GM19438 (cell line): Measurements from ENCODE around the gene MYO9B.

ENCODE experiments used
- ATAC-seq: cut with Tn5 transposase; IDR thresholded peaks from one replicate; pipeline ENCODE4 v1.9.1; 2021; ENCODE audit warnings: low read depth; ENCODE audit not compliant: unreplicated experiment

MYO9B gene, protein sequence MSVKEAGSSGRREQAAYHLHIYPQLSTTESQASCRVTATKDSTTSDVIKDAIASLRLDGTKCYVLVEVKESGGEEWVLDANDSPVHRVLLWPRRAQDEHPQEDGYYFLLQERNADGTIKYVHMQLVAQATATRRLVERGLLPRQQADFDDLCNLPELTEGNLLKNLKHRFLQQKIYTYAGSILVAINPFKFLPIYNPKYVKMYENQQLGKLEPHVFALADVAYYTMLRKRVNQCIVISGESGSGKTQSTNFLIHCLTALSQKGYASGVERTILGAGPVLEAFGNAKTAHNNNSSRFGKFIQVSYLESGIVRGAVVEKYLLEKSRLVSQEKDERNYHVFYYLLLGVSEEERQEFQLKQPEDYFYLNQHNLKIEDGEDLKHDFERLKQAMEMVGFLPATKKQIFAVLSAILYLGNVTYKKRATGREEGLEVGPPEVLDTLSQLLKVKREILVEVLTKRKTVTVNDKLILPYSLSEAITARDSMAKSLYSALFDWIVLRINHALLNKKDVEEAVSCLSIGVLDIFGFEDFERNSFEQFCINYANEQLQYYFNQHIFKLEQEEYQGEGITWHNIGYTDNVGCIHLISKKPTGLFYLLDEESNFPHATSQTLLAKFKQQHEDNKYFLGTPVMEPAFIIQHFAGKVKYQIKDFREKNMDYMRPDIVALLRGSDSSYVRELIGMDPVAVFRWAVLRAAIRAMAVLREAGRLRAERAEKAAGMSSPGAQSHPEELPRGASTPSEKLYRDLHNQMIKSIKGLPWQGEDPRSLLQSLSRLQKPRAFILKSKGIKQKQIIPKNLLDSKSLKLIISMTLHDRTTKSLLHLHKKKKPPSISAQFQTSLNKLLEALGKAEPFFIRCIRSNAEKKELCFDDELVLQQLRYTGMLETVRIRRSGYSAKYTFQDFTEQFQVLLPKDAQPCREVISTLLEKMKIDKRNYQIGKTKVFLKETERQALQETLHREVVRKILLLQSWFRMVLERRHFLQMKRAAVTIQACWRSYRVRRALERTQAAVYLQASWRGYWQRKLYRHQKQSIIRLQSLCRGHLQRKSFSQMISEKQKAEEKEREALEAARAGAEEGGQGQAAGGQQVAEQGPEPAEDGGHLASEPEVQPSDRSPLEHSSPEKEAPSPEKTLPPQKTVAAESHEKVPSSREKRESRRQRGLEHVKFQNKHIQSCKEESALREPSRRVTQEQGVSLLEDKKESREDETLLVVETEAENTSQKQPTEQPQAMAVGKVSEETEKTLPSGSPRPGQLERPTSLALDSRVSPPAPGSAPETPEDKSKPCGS (N-terminal part only)

DNA sequence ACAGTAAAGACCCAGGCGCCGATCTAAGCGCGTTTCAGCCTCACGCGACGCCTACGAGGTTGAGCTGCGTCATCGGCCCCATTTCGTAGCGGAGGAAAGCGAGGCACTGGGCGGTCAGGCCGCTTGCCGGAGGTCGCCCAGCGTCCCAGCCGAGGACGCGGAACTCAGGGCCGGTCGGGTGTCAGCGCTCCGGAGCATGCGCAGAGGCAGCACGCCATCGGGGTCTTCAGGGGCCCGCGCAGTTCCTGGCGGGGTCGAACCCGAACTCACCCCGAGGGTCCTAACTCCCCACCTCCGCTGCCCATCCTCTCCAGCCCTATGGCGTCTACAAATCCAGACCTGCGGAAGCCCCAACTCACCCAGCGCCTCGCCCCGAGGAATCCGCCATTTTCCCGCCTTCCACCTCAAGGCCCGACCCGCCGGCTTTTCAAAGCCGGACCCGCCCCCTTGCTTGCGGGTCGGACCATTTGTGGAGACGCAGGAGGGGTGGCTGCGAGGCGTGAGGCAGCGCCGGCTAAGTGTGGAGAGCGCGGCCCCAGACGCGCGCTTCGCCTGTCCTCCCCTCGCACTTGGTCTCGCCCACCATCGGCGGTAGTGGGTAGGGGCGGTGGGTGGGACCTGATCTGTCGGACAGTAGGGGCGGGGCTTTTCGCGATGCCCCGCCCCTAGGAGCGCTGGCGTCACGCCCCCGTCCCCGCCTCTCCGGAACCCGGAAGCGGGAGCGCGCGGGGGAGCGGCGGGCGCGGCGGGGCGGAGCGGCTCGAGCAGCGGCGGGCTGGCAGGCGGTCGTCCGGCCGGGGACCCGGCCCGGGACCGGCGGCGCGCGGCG, at the start of gene MYO9B, which contains the start of gene HAUS8:
MYO9B (plus strand) TSS at position 743 of the 829 bp plus-strand sequence. CDS start 25,941 bp downstream, outside the sequence.
HAUS8 (minus strand) TSS at position 418 of the 829 bp plus-strand sequence; CDS start at position 388, 30 bp downstream.
- ATAC-seq = peak; percentile 68

DNA sequence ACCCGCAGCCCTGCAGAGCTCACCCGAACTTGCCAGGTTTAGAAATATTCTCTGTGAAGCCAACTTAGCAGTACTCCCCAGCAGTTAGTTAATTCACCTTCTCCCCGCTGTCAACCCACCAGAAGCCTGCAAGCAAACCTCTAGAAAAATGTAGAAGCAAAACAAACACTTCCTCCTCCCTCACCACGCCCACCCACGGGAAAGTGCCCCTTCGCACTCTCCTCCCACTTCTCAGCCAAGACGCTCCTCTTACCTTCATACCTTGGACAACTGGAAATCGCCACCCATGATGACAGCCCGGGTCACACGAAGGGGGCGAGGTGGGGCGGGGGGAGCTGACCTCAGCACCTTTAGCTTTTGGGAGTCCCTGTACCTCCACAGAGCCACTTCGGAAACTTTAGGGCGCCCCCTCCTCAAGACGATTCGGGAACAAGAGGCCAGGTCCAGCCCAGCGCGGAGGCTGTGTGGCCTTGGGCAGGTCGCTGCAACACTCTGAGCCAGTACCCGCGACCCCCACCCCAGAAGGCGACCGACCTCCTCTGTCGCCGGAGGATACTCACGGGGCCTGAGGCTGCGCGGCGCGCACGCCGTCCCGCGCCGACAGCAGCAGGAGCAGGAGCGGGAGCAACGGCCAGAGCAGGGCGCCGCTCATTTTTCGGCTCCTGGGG, 49.5 kb upstream of the MYO9B start:
- ATAC-seq = no peak

DNA sequence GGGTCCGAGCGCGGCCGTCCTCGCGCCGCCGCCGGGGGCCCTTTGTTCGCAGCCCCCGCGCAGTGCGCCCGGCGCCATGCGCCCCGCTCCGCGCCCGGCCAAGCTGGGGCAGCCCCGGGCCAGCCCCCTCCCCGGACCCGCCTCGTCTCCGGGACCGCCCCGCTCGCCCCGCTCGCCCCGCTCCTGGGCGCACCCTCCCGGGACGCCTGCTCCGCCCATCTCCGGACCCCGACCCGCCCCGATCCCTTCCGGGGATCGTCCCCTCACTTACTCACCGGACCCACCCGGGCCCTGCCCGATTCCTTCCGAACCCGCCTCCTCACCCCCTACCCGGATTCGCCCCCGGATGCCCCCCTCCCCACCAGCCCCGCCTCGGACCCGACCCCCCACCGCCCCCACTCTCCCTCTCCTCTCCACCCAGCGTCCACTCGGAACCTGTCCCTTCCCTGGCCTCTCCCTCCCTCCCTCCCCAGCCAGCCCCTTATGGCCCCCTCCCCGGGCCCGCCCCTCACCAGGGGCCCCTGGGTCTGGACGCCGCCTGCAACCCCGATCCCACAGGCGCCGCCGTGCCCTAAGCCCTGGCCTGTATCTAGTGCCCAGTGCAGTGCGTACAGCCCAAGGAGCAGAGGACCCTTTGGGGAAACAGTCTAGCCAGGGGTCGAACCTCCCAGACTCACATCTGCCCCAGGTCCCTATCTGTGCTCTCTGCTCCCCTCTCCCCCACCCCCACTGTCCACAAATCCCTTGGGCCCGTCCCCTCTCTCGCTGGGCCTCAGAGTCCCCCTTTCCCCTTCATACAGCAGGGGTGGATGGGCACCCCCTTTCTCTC, 48.7 kb upstream of the MYO9B start, which contains the start of gene CPAMD8:
CPAMD8 (minus strand) TSS at position 105 of the 829 bp plus-strand sequence. CDS start 168 bp downstream, outside the sequence.
- ATAC-seq = no peak

DNA sequence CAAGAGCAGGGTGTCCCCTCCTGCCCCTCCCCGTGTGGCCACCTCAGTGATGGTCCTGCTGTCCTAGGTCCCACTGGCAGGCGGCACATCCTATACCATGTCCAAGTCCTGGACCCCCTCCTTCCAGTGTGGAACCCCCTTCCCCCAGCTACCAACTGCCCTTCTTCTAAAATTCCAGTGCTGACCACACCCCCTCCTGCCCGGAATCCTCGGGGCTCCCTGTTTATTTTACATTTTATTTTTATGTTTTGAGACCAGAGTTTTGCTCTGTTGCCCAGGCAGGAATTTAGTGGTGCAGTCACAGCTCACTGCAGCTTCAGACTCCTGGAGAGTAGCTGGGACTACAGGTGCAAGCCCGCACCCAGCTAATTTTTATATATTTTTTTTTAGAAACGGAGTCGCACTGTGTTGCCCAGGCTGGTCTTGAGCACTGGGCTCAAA, 48.0 kb upstream of the MYO9B start:
- no peak for ATAC-seq

DNA sequence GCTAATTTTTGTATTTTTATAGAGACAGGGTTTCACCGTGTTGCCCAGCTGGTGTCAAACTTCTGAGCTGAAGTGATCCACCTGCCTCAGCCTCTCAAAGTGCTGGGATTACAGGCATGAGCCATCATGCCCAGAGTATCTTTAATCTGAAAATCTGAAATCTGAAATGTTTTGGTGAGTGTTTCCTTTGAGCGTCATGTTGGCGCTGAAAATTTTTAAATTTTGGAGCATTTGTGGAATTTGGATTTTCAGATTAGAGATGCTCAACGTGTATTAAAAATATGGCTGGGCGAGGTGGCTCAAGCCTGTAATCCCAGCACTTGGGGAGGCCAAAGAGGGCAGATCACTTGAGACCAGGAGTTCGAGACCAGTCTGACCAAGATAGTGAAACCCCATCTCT, 43.8 kb upstream of the MYO9B start:
- ATAC-seq = no peak

DNA sequence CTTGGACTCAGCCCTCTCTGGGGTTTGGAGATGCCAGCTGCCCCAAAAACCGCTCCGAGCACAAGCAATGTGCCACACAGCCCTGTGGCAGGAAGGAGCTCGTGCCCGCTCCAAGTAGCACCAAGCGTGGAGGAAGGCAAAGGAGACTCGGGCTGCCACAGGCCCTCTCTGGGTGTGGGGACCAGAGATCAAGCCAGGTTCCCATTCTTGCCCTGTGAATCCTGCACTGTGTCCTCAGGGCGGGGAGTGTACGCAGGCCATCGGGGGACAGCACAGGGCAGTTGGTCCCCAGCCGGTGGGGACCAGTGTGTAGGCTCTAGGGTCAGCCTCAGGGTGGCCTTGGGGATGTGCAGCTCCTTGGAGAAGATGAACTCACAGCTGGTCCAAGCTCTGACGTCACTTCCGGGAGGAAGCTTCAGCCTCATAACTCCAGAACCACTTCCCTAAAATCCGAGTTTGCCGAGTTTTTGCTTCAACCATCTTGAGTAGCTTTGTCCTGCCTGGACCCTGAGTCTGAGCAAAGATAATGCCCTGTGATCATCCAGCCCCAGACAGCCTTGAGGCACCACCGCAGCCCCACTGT, 39.6 kb upstream of the MYO9B start:
- no peak for ATAC-seq

DNA sequence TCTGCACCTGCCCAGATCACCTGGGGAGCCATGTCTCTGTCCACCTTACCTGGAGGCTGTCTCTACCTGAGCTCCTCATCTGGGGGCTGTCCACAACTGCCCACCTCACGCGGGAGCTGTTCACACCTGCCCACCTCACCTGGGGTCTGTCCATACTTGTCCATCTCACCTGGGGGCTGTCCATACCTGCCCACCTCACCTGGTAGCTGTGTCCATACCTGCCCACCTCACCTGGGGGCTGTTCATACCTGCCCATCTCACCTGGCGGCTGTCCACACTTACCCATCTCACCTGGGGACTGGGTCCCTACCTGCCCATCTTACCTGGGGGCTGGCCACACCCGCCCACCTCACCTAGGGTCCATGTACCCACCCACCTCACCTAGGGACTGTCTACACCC, 38.9 kb upstream of the MYO9B start:
- ATAC-seq = no peak

DNA sequence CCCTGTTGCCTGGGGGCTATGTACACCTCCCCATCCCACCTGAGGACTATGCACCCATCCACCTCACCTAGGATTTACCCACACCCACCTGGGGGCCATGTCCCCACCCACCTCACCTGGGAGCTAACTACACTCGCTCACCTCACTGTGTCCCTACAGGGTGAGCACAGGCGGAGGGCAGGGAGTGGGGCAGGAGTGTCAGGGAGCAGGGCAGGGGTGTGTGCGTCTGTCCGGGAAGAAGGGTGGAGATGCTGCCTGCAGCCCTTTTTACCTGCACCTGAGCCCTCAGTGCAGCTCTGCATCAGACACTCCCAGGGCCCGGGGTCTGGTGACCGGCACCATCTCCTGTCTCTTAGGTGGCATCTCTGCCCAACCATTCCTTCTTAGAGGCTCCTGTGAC, 38.4 kb upstream of the MYO9B start:
- no peak for ATAC-seq

DNA sequence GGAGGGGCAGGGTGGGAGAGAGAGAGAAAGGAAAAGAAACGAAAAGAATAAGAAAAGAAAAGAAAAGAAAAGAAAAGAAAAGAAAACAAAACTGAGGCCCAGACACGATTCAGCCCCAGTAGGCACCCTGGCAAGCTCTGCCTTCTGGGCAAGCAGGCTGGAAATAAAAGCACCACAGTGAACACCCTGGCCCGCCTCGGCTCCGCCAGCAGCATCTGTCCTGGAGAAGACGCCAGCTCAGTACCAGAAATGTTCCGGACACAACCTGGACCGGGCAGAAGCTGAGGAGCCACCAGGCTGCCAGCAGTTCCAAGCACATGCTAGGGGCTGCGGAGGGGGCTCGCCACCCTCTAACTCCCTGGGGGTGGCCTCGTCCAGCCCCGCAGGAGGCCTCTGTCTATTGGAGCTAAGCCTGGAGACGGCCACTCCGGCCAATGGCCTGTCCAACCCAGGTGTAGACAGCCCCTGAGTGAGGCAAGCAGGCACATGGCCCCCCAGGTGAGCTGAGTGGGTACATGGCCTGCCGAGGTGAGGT, 37.5 kb upstream of the MYO9B start:
- no peak for ATAC-seq

DNA sequence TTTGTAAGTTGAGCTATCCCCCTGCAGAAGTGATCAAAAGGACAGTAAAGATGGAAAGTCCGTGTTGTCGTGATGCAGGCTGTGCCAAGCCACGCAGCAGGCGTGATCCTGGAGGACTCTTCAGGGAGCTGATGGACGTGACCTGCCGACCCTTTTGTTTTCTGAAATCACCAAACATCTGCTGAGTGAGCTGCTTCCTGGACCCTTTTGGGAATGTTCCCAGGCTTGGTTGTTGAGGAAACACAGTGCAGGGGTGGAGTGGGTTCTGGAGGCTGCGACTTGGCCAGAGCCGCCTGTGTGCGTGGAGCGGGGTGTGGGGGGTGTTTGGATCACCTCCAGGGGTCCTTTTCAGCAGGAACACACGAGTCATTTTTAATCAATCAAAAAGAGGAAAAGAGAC, 33.6 kb upstream of the MYO9B start:
- ATAC-seq = no peak

DNA sequence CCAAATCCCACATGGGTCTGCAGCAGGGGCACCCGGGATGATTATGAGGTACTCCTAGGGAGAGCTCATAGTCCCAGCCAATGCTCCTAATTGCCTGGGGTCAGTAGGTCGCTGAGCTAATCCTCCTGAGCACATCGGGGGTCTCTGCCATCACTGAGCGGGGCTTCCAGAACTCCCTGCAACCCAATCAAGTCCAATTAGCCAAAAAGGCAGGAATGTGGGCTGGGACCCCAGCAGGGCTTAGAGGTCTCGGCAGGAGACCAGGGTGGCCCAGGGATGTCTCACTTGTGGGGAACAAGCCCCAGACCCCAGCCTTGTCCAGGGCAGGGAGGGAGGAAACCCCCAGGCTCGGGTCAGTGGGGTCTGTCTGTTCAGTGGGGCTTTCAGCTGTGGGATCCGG, 31.8 kb upstream of the MYO9B start:
- no peak for ATAC-seq

DNA sequence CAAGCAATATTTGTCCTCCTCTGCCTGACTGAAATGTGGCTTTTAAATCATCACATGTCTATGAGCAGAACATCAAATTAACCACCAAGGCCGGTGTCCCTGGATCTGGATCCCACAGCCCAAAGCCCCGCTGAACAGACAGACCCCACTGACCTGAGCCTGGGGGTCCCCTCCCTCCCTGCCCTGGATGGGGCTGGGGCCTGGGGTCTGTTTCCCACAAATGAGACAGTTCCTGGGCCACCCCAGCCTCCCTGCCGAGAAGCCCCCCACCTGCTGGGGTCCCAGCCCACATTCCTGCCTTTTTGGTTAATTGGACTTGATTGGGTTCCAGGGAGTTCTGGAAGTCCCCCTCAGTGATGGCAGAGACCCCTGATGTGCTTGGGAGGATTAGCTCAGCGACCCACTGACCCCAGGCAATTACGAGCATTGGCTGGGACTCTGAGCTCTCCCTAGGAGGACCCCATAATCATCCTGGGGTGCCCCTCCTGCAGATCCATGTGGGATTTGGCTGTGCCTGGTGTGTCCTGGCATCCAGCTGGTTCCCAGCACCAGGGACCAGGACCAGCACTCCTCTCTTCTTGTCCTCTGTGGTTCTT, 29.6 kb upstream of the MYO9B start:
- no peak for ATAC-seq

DNA sequence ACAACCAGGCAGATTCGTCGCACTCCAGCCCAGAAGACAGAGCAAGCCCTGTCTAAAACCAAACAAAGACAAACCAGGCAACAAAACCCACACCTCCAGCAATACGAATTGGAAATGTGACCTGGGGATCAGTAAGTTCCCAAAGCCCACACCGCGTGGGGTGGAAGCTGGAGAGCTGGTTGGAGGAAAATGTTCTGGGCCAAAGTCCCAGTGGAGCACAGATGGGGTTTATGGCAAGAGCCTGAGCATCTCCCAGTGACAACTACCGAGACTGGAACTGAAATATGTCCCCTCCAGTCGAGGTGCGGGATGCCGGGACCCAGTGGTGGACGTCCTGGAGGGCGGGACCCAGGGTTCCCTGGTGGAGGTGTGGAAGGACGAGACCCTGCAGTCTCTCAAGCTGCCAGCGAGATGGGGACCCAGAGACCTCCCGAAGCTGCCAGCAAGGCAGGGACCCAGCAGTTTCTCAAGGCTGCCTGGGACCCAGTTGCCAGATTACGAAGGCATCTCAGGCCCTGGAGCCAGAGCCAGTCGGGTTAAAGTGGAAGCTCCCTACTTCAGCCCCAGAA, 26.6 kb upstream of the MYO9B start:
- no peak for ATAC-seq

DNA sequence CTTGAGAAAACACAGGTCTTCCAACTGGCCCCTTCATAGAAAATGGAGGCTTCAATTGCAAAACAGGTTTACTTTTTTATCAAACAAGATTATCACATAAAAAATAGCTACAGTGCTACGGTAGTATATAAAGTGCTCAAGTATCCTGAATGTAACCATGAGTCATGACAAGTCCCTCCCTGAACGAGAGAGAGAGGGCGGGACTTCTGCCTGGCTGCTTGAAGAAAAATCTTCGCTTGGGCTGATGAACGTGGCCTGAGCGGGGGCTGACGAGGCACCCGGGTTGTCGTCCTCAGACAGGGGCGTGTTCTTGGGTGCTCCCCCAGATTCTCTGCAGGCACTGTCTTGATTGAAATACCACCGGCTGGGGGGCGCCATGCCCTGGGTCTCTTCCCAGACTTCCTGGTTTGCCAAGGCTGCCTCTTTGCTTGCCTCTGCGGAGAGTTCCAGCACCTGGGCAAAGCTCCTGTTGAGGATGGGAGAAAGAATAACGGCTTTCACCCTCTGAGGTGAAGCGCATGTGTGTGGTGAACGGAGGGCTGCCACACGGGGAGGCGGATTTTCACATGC, 25.8 kb upstream of the MYO9B start:
- ATAC-seq = no peak

DNA sequence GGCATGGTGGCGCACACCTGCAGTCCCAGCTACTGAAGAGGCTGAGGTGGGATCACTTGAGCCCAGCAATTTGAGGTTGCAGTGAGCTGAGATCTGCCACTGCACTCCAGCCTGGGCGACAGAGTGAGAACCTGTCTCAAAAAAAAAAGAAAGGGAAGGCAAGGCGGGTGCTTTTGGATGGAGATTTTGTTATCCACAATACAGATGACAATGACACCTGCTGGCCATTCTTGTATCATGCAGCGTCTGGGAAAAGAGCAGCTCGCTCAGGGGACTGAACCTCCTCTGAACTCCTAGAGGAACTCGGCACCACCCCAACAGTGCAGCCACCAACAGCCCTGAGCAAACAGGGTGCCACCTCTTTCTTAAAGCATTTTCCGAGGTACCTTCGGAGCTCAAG, 23.1 kb upstream of the MYO9B start:
- ATAC-seq = no peak

DNA sequence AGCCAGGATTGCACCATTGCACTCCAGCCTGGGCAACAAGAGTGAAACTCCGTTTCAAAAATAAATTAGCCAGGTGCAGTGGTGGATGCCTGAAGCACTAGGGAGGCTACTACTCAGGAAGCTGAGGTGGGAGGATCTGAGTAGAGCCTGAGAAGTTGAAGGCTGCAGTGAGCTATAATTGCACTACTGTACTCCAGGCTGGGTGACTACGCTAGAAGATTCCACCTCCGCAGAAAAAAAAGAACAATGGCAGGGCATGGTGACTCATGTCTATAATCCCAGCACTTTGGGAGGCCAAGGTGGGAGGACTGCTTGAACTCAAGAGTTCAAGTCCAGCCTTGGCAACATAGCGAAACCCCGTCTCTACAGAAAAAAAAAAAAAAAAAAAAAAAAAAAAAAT, 20.8 kb upstream of the MYO9B start:
- no peak for ATAC-seq

DNA sequence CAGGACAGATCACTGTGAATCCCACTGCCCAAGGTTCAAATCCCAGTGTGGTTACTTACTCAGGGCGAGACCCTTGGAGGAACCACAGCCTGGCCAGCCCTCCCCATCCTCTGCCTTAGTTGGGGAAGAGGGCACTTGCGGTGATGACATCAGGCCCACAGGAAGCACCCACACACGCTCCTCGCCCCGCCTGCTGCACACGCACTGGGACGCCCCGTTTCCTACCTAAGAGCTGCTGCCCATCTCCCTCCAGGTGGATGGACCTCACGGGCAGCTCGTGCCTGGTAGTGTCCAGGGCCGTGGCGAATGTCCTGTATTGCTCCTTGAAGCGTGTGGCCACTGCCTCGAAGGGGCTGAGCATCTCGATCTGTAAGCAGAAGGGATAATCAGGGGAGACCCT, 19.9 kb upstream of the MYO9B start:
- no peak for ATAC-seq
